Adipocyte (in vitro differentiated cells): ENCODE measurements around the gene OR2Z1.

Experiments used
- DNase-seq: peaks from one replicate; pipeline ENCODE4 v3.0.0-alpha.2; 2015; ENCODE audit warnings: low read depth
- H3K27me3 ChIP-seq: replicated peaks from 2 replicates; pipeline ENCODE4 v1.7.0; 2013; ENCODE audit warnings: mild to moderate bottlenecking, low read length, moderate library complexity; ENCODE audit not compliant: control insufficient read depth, insufficient read depth
- H3K36me3 ChIP-seq: 2 replicates; pipeline ENCODE4 v1.7.0; 2013; ENCODE audit warnings: low read length, mild to moderate bottlenecking, moderate library complexity; ENCODE audit not compliant: control insufficient read depth, insufficient read depth, severe bottlenecking
- H3K4me1 ChIP-seq: 2 replicates; pipeline ENCODE4 v1.7.0; 2013; ENCODE audit warnings: mild to moderate bottlenecking, low read length, moderate library complexity; ENCODE audit not compliant: control insufficient read depth, insufficient read depth
- H3K4me3 ChIP-seq: 2 replicates; pipeline ENCODE4 v1.7.0; 2013; ENCODE audit warnings: mild to moderate bottlenecking, low read length, moderate library complexity
- H3K9ac ChIP-seq: 2 replicates; pipeline ENCODE4 v1.7.0; 2013; ENCODE audit warnings: mild to moderate bottlenecking, low read length, moderate library complexity
- H3K9me3 ChIP-seq: 2 replicates; pipeline ENCODE4 v1.7.0; 2013; ENCODE audit warnings: mild to moderate bottlenecking, low read length, moderate library complexity; ENCODE audit not compliant: control insufficient read depth

OR2Z1 gene, protein sequence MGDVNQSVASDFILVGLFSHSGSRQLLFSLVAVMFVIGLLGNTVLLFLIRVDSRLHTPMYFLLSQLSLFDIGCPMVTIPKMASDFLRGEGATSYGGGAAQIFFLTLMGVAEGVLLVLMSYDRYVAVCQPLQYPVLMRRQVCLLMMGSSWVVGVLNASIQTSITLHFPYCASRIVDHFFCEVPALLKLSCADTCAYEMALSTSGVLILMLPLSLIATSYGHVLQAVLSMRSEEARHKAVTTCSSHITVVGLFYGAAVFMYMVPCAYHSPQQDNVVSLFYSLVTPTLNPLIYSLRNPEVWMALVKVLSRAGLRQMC

DNA sequence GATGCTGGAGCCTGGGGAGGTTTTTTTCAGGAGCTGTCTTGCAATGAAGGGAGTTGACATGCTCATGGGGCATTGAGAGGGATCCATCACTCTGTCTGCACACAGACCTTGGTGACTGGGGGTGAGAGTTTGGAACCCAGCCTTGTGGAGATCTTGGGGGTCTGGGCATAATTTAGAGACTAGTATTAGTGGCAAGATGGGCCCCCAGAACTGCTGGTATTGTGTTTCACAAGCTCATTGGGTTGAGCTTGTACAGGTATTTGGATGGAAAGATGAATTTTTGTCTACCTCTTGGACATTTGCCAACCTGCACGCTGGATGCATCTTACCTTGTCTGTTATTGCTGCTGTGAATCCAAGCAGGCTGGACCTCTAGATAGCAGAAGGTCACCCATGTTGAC, at the start of gene OR2Z1:
OR2Z1 (plus strand) TSS at position 301 of the 400 bp plus-strand sequence. CDS start 9,395 bp downstream, outside the sequence.
- Histone ChIP-seq H3K9ac (no peak within 1 kb of the TSS), H3K36me3 (no peaks in the 10 kb centered on the region), H3K9me3 (peaks cover 7% of the 10 kb centered on the region), H3K27me3 (no peaks in the 10 kb centered on the region), H3K4me3 (no peak within 1 kb of the TSS), H3K4me1 (no peaks in the 10 kb centered on the region)
- no peak for DNase-seq

DNA sequence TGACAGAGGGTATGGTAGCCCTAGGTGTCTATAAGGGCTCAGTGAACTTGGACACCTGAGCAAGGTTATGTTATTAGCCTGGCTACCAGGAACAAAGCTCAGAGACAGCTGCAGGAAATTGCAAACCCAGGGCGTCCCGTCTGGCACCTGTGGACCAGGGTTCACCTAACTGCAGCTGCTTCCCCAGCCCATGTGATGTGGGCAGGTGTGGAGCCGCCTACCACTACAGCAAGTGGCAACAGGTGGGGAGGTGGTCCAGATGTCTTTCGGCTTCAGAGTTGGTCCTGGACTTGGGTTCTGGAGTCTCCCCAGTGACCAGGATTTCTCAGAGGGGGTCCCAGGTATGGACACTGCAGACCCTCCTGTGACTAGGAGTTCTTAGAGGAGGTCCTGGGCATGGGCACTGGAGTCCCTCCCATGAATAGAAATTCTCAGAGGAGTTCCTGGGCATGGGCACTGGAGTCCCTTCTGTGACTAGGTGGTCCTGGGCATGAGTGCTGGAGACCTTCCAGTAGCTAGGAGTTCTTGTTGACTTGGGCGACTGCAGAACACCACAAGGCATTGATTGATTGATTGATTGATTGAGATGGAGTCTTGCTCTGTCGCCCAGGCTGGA, 48.0 kb upstream of the OR2Z1 start:
- Histone ChIP-seq H3K27me3 (peaks cover 15% of the 10 kb centered on the region), H3K9me3 (peaks cover 4% of the 10 kb centered on the region), H3K4me1 (no peaks in the 10 kb centered on the region), H3K9ac (no peak overlapping the region), H3K36me3 (no peaks in the 10 kb centered on the region), H3K4me3 (no peak overlapping the region)
- DNase-seq = no peak

DNA sequence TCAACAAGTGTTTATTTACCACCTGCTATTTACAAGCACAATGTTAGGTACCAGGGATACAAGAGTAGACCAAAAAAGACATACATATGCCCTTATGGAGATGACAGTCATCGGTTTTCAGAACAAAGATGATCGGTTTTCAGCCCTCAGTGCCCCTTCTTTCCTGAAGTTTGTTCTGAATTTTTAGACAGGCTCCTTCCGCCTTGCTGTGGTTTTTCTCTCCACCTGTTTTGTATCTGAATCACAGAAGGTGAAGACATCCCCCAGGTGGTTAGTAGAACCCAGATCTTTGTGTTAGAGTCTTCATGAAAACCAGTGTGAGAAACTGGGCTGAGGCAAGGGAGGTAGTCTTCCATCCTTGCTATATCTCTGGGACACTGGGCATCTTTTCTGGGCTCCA, 46.4 kb upstream of the OR2Z1 start:
- Histone ChIP-seq H3K4me3 (no peak overlapping the region), H3K9me3 (no peaks in the 10 kb centered on the region), H3K9ac (no peak overlapping the region), H3K4me1 (no peaks in the 10 kb centered on the region), H3K27me3 (peaks cover 5% of the 10 kb centered on the region), H3K36me3 (no peaks in the 10 kb centered on the region)
- no peak for DNase-seq

DNA sequence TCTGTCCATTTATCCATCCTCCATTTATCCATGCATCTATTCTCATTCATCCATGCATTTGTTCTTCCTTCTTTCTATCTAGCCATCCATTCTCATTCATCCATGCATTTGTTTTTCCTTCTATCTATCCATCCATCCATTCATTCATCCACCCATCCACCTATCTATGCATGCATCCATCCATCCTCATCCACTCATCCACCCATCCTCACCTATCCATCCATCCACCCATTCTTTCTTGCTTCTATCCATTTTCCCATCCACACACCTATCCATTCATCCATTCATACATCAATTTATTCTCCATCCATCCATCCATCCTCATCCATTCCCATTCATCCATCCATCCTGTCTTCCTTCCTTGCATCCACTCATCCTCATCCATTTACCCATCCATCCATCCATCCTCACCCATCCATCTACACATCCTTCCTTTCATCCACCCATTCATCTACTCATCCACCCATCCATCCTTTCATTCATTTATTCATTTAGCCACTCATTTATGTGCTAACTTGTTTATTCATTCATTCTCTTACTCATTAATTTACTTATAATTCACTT, 43.1 kb upstream of the OR2Z1 start:
- Histone ChIP-seq H3K9me3 (peaks cover 12% of the 10 kb centered on the region), H3K36me3 (no peaks in the 10 kb centered on the region), H3K9ac (no peak overlapping the region), H3K4me3 (no peak overlapping the region), H3K4me1 (no peaks in the 10 kb centered on the region), H3K27me3 (no peaks in the 10 kb centered on the region)
- DNase-seq = no peak

DNA sequence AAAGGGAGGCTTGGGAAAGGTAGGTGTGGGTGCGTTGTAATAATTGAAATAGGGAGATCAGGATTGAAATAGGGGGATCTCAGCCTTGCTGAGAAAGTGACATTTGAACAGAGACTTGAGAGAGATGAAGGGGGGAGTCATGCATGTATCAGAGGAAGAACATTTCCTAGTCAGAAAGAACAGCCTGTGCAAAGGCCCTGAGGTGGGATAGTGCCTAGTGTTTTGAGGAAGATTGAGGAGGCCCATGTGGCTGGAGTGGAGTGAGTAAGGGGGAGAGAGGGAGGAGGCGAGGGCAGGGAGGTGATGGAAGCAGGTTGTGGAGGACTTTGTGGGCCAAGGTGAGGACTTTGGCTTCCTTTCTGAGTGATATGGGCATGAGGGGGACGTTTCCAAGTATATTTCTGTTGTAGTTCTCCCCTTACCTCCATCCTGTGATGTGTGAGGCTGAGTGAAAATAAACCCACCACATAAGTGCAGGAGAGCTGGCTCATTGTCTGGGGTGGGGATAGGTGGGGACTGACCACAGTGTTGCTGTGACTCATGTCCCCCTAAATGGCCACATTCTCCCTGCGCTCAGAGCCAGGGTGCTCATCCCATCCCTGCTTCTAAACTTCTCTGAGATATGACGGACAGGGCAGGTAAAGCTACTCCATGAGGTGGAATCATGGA, 40.6 kb upstream of the OR2Z1 start:
- no peak for DNase-seq
- Histone ChIP-seq H3K4me1 (no peaks in the 10 kb centered on the region), H3K9me3 (peaks cover 12% of the 10 kb centered on the region), H3K27me3 (no peaks in the 10 kb centered on the region), H3K9ac (no peak overlapping the region), H3K4me3 (no peak overlapping the region), H3K36me3 (no peaks in the 10 kb centered on the region)

DNA sequence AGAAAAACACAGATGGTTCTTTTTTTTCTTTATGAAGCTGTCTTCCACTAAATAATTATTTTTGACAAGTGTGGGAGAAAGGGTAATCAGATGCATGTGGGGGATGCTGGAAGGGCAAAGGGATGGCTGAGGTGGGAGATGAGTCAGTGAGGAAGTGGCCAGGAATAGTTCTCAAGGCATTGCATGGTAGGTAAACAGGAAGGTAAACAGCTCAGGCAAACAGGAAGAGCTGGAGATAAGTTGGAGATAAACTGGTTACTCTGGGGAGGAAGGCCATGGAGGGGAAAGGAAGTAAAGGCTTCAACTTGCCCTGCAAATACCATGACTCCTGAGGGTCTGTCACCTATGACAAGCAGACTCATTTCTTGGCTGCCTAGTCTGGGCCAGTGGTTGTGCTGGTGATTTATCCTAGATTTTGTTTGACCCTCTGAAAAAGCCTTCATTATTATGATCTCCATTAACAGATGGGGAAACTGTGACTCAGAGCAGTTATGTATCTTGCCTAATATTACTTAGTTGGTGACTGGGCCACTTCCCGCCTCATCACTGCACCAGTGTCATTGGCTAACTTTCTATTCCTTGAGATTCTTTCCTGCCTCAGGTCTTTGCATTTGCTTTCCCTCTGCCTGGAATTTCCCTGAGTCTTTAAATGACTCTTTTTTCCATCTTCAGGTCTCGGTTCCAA, 39.9 kb upstream of the OR2Z1 start:
- Histone ChIP-seq H3K4me1 (no peaks in the 10 kb centered on the region), H3K9ac (no peak overlapping the region)

DNA sequence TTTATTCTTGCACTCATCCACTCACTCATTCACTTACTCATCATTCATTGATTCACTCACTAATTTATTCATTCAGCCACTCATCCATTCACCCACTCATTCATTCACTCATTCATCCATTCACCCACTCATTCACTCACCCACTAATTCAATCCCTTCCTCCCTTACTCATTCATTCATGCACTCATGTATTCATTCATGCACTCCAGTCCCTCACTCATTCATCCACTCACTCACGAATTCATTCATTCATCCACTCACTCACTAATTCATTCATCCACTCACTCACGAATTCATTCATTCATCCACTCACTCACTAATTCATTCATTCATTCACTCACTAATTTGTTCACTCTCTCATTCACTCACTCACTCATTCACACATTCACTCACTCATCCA, 39.0 kb upstream of the OR2Z1 start:
- no peaks in the 10 kb centered on the region for H3K4me1 ChIP-seq
- no peak for DNase-seq
- no peaks in the 10 kb centered on the region for H3K27me3 ChIP-seq
- no peaks in the 10 kb centered on the region for H3K36me3 ChIP-seq
- peaks cover 12% of the 10 kb centered on the region for H3K9me3 ChIP-seq
- H3K9ac ChIP-seq = no peak overlapping the region
- no peak overlapping the region for H3K4me3 ChIP-seq

More for the DNA sequence above, 39.9 kb upstream of the OR2Z1 start:
- Histone ChIP-seq H3K27me3 (no peaks in the 10 kb centered on the region), H3K9me3 (peaks cover 12% of the 10 kb centered on the region), H3K4me3 (no peak overlapping the region), H3K36me3 (no peaks in the 10 kb centered on the region)
- no peak for DNase-seq

DNA sequence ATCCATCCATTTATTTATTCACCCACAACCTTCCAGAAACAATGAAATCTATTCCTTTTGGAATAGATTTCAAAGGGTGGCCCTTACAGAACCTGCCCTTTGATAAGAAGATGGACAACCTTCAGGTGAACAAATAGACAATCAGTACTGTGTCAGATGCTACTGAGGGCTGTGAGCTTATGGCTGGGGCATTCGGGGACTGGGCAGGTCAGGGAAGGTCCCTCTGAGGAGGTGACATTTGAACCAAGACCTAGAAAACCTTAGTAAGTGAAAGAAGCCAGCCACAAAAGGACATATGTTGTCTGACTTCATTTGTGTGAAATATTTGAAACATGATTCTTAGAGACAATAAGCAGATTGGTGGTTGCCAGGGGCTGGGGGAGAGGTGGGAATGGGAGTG, 38.5 kb upstream of the OR2Z1 start:
- Histone ChIP-seq H3K4me3 (no peak overlapping the region), H3K9me3 (peaks cover 12% of the 10 kb centered on the region), H3K36me3 (no peaks in the 10 kb centered on the region), H3K27me3 (no peaks in the 10 kb centered on the region), H3K4me1 (no peaks in the 10 kb centered on the region), H3K9ac (no peak overlapping the region)
- DNase-seq = no peak

DNA sequence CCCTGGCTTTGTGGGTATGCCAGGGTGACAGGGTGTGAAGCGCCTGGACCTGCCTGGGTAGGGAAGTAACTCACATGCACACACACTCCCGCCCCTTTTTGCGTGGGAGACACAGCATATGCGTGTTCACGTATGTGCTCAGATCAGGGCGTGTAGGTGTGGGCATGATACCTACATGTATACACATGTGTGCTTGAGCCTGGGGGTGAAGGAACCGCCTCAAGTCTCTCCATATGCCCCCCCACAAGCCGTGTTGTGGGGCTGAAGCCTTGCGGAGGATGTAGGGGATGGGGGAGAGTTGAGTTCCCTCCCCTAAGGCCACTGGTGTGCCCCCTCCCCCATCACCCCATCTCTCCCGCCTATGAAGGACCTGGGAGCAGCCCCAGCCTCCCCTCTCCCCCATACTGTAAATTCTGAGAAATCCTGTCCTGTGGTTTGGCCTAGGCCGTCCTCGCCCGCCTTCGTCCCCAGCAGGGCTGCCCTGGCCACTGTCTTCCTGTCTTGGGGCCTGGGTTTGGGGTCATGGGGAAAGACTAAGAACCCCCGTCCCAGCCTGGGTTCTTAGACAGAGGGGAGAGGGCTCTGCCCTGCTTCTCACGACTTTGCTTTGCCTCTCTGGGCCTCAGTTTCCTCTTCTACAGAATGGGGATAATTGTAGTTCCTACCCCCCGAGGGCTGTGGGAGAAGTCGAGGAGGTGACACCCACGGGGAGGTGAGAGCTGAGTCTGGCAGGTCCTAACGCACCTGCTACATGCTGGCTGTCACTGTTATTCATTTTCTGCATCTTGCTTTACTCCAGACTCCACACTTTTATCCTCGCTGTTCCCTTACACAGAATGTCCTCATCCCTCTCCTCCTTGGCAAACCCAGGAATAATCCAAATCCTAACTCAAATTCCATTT, 37.2 kb upstream of the OR2Z1 start:
- DNase-seq = no peak
- no peaks in the 10 kb centered on the region for H3K4me1 ChIP-seq
- H3K9me3 ChIP-seq = peaks cover 12% of the 10 kb centered on the region
- H3K4me3 ChIP-seq = no peak overlapping the region
- no peaks in the 10 kb centered on the region for H3K36me3 ChIP-seq
- H3K27me3 ChIP-seq = no peaks in the 10 kb centered on the region
- H3K9ac ChIP-seq = no peak overlapping the region

DNA sequence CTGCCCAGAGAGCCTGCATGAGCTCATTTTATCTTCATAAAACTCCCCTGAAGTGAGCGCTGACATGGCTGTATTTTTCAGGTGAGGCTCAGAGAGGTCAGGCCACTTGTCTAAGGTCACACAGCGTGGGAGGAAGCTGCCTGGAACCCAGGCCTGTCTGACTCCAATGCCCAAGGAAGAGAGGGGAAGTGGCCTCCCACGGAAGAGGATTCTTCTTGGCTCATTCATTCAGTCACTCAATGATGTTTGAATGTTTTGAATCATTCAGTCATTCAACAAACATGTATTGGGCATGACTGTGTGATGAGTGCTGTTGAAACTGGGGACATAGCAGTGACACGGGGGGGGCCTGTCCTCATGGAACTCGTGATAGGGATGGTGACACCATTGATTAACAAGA, 34.9 kb upstream of the OR2Z1 start:
- no peak overlapping the region for H3K4me3 ChIP-seq
- H3K4me1 ChIP-seq = no peaks in the 10 kb centered on the region
- no peaks in the 10 kb centered on the region for H3K36me3 ChIP-seq
- H3K9me3 ChIP-seq = peaks cover under 1% of the 10 kb centered on the region
- no peak overlapping the region for H3K9ac ChIP-seq
- H3K27me3 ChIP-seq = peaks cover 6% of the 10 kb centered on the region
- DNase-seq = no peak
